K562 (cell line): ENCODE measurements around the gene CDT1. TPM values are rescaled to one million over a fixed set of nuclear protein-coding genes. Genes with fewer than 3 reads are reported as not detected.

Source experiments
- DMBX1 ChIP-seq: fragments of 250-450 bp; sonication (Bioruptor Pico); IDR thresholded peaks from 2 replicates; pipeline ENCODE4 v1.8.0; 2022; ENCODE audit warnings: inconsistent platforms, mild to moderate bottlenecking, moderate library complexity, borderline replicate concordance
- ETV5 ChIP-seq: sonication (generic); formaldehyde crosslinking; IDR thresholded peaks from 2 replicates; pipeline ENCODE4 v1.4.0; 2020; ENCODE audit warnings: low read depth, mild to moderate bottlenecking, missing genetic modification reagents
- FUS ChIP-seq: fragments of 200-400 bp; formaldehyde crosslinking; optimal IDR thresholded peaks from 2 replicates; pipeline ENCODE3; 2017; ENCODE audit warnings: low read depth, low read length
- POLR2G ChIP-seq: fragments of 200-400 bp; formaldehyde crosslinking; IDR thresholded peaks from 2 replicates; pipeline ENCODE4 v1.6.1; 2017; ENCODE audit warnings: low read depth, mild to moderate bottlenecking, antibody characterized with exemption, low read length, moderate library complexity
- SUPT5H ChIP-seq: fragments of 450-650 bp; IDR thresholded peaks from 2 replicates; pipeline ENCODE4 v1.6.1; 2016
- polyA plus RNA-seq, 8 experiments: library from polyadenylated mRNA; depleted of rRNA in 4 of 8; stranded (reverse) in 5 of 8; unstranded in 3 of 8; fragments of >200 nt; fragmentation: Nextera tagmentation in 2 of 8; fragmentation: Illumina TruSeq in 1 of 8; extraction: Ambion mirVana in 2 of 8; extraction: Trizol in 1 of 8; gene quantifications; 2 replicates each; pipeline versions ENCODE4 v1.2.1 to v1.2.3, GENCODE V29; 2011 to 2014; ENCODE audit warnings: inconsistent platforms in 1 of 8, missing spikeins in 1 of 8
- total RNA-seq, 7 experiments: library from RNA; depleted of rRNA in 6 of 7; stranded (reverse); fragments of >200 nt in 6 of 7; fragmentation: Illumina TruSeq in 2 of 7; extraction: Trizol in 2 of 7; gene quantifications; 2 replicates each; pipeline versions ENCODE4 v1.2.1 to v1.2.3, GENCODE V29; 2011 to 2021; ENCODE audit warnings: low replicate concordance in 1 of 7
- TF ChIP-seq, protein P1 (sequence below): sonication (generic); formaldehyde crosslinking; IDR thresholded peaks from 2 replicates; pipeline ENCODE4 v1.8.1; 2023; ENCODE audit warnings: mild to moderate bottlenecking, missing genetic modification reagents
- TF ChIP-seq, protein P2 (sequence below): fragments of 450-650 bp; IDR thresholded peaks from 2 replicates; pipeline ENCODE4 v1.6.1; 2016; ENCODE audit warnings: antibody characterized with exemption

CDT1 gene
- total and polyA plus RNA-seq, 9 of the 15 experiments (the other 6 are each of a cell fraction or from before 2014, with no cell fraction given) = 0.92 to 178 (median 14.2) TPM

GRCh38 chr16:88774544-88775393 lies 28.8 kb upstream of the CDT1 start (continued):
- TF ChIP-seq, protein P1, sequence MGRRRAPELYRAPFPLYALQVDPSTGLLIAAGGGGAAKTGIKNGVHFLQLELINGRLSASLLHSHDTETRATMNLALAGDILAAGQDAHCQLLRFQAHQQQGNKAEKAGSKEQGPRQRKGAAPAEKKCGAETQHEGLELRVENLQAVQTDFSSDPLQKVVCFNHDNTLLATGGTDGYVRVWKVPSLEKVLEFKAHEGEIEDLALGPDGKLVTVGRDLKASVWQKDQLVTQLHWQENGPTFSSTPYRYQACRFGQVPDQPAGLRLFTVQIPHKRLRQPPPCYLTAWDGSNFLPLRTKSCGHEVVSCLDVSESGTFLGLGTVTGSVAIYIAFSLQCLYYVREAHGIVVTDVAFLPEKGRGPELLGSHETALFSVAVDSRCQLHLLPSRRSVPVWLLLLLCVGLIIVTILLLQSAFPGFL (CRISPR knock-in tag) = 0 out of 2 replicates have a peak, but pooled peaks have one; percentile 71
- TF ChIP-seq FUS (no peak), DMBX1 (peak; percentile 13; the same call in 1 of the 2 replicates), ETV5 (CRISPR knock-in tag) (0 out of 2 replicates have a peak, but pooled peaks have one; percentile 1), SUPT5H (peak; percentile 50), POLR2G (peak; percentile 80)
- TF ChIP-seq, protein P2, sequence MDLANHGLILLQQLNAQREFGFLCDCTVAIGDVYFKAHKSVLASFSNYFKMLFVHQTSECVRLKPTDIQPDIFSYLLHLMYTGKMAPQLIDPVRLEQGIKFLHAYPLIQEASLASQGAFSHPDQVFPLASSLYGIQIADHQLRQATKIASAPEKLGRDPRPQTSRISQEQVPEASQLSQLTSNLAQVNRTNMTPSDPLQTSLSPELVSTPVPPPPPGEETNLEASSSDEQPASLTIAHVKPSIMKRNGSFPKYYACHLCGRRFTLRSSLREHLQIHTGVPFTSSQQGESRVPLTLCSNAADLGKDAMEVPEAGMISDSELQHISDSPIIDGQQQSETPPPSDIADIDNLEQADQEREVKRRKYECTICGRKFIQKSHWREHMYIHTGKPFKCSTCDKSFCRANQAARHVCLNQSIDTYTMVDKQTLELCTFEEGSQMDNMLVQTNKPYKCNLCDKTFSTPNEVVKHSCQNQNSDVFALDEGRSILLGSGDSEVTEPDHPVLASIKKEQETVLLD = 0 out of 2 replicates have a peak, but pooled peaks have one; percentile 1
